Measurements from ENCODE around the gene ZNF548. TPM values are rescaled to one million over a fixed set of nuclear protein-coding genes. Genes with fewer than 3 reads are reported as not detected.

The ZNF548 gene
- total RNA-seq, 2 experiments from 2014 or later: 18.9 to 42.4 TPM

DNA sequence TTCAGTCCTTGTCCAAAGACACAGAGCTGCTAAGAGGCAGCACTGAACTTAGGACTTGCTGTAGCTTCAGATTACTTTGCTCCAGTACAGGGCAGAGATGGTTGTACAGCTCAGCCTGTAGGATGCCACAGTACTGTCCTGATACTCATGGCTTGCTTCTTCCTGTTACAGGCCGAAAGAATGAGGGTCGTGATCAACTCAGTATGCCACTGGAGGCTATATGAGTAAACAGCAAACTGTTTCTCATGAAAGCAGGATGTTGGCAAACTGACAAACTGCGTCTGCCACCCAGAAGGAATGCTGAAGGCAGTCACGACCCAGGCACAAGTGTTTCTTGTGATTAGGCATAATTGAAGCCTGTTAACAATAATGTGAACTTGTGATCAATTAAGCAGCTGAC is 48.3 kb downstream of the ZNF548 start:
- no peak overlapping the region for H3K4me2 ChIP-seq (ENCODE audit: low read length)
- intact Hi-C loops (cut with micrococcal nuclease; ENCODE audit: unreplicated experiment): no loop called here
- H3K79me2 ChIP-seq (ENCODE audit: insufficient read depth, low read depth, low read length): peaks cover 31% of the 10 kb centered on the region
- no peak for TF ChIP-seq CTCF (conservative IDR thresholded peaks at IDR 0.05; ENCODE audit: low read length)
- no peak for TF ChIP-seq EZH2phosphoT487 (IDR thresholded peaks at IDR 0.05; ENCODE audit: borderline replicate concordance, low read depth, low read length)
- BruUV-seq (replicated peaks): no TSS peak
- H3K9me3 ChIP-seq (ENCODE audit: low read length): no peaks in the 10 kb centered on the region
- CTCF ChIA-PET (ENCODE audit: unreplicated experiment): no interaction called here
- no peak overlapping the region for H3K4me3 ChIP-seq (ENCODE audit: low read depth, low read length, poor library complexity, severe bottlenecking)
- DNase-seq (ENCODE audit: low spot score): no peak
- no peaks in the 10 kb centered on the region for H3K9me2 ChIP-seq (ENCODE audit: insufficient read depth, low read length)
- H3K36me3 ChIP-seq (ENCODE audit: insufficient read depth, low read length): peaks cover 36% of the 10 kb centered on the region
- no peak overlapping the region for H3K27ac ChIP-seq (ENCODE audit: low read depth, low read length, poor library complexity, severe bottlenecking)
- no peak overlapping the region for H2AFZ ChIP-seq (ENCODE audit: low read length)
- peaks cover 17% of the 10 kb centered on the region for H3K4me1 ChIP-seq (ENCODE audit: insufficient read depth, low read length, poor library complexity, severe bottlenecking)
- POLR2A ChIA-PET: no interaction called here
- H4K20me1 ChIP-seq (ENCODE audit: insufficient read depth, low read length): 0 out of 2 replicates have a peak, but pooled peaks cover 6% of the 10 kb centered on the region

GRCh38 chr19:57438925-57439324 is 49.3 kb downstream of the ZNF548 start:
- H3K4me2 ChIP-seq (ENCODE audit: low read length): no peak overlapping the region
- no peak overlapping the region for H3K27ac ChIP-seq (ENCODE audit: low read depth, low read length, poor library complexity, severe bottlenecking)
- peaks cover 22% of the 10 kb centered on the region for H3K4me1 ChIP-seq (ENCODE audit: insufficient read depth, low read length, poor library complexity, severe bottlenecking)
- H3K36me3 ChIP-seq (ENCODE audit: insufficient read depth, low read length): peaks cover 46% of the 10 kb centered on the region
- CTCF ChIA-PET (ENCODE audit: unreplicated experiment): no interaction called here
- TF ChIP-seq EZH2phosphoT487 (IDR thresholded peaks at IDR 0.05; ENCODE audit: borderline replicate concordance, low read depth, low read length) (no peak), CTCF (conservative IDR thresholded peaks at IDR 0.05; ENCODE audit: low read length) (no peak)
- H3K9me2 ChIP-seq (ENCODE audit: insufficient read depth, low read length): no peaks in the 10 kb centered on the region
- POLR2A ChIA-PET: no interaction called here
- peaks cover 31% of the 10 kb centered on the region for H3K79me2 ChIP-seq (ENCODE audit: insufficient read depth, low read depth, low read length)
- BruUV-seq (replicated peaks): no TSS peak
- intact Hi-C loops (cut with micrococcal nuclease; ENCODE audit: unreplicated experiment): no loop called here
- DNase-seq (ENCODE audit: low spot score): no peak
- H3K9me3 ChIP-seq (ENCODE audit: low read length): no peaks in the 10 kb centered on the region
- no peak overlapping the region for H2AFZ ChIP-seq (ENCODE audit: low read length)
- H3K4me3 ChIP-seq (ENCODE audit: low read depth, low read length, poor library complexity, severe bottlenecking): no peak overlapping the region
- H4K20me1 ChIP-seq (ENCODE audit: insufficient read depth, low read length): 0 out of 2 replicates have a peak, but pooled peaks cover 6% of the 10 kb centered on the region

DNA sequence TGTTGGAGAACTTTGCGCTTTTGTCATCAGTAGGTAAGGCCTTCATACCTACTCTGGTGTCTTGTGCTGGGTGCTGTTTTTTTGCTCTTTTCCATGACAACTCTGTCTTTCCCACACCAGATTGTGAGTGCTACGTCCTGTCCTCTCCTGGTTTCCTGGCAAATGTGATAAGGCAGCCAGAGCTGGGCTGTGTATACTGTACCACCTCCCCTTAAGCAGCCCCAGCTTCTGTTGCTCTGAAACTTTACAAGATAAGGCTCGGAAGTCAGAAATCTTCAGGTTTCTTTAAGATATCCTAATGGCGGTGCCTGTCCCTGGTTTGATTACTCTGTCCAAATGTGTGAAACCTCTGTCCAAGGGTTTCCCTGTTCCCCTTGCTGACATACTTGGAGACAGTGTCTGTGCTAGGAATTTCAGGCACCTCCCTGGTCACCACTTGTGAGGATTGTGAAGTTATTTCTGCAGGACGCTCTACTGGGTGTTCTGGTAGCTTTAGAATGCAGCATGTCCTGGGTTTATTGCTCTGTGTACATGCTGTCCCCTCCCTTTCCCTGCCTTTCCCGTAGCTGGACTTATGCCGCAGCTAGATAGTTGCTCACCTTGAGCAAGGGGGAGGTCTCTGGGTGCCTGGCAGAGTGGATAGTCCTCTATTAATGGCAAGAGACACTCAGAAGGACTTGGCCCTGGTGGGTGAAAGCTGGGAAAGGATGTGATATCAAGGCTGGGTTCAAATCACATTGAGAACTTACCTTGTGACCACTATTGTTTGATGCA is 52.5 kb downstream of the ZNF548 start:
- Histone ChIP-seq H3K36me3 (ENCODE audit: insufficient read depth, low read length) (peaks cover 69% of the 10 kb centered on the region), H3K27ac (ENCODE audit: low read depth, low read length, poor library complexity, severe bottlenecking) (no peak overlapping the region), H4K20me1 (ENCODE audit: insufficient read depth, low read length) (no peaks in the 10 kb centered on the region), H2AFZ (ENCODE audit: low read length) (no peak overlapping the region), H3K4me3 (ENCODE audit: low read depth, low read length, poor library complexity, severe bottlenecking) (no peak overlapping the region), H3K9me3 (ENCODE audit: low read length) (no peaks in the 10 kb centered on the region; the same call in 1 of the 2 replicates), H3K4me2 (ENCODE audit: low read length) (no peak overlapping the region), H3K79me2 (ENCODE audit: insufficient read depth, low read depth, low read length) (peaks cover 14% of the 10 kb centered on the region; the same call in 1 of the 2 replicates), H3K9me2 (ENCODE audit: insufficient read depth, low read length) (no peaks in the 10 kb centered on the region), H3K4me1 (ENCODE audit: insufficient read depth, low read length, poor library complexity, severe bottlenecking) (peaks cover 7% of the 10 kb centered on the region)
- intact Hi-C loops (cut with micrococcal nuclease; ENCODE audit: unreplicated experiment): no loop called here
- BruUV-seq (replicated peaks): no TSS peak
- no peak for TF ChIP-seq CTCF (conservative IDR thresholded peaks at IDR 0.05; ENCODE audit: low read length)
- no peak for TF ChIP-seq EZH2phosphoT487 (IDR thresholded peaks at IDR 0.05; ENCODE audit: borderline replicate concordance, low read depth, low read length)
- no peak for DNase-seq (ENCODE audit: low spot score)
- CTCF ChIA-PET (ENCODE audit: unreplicated experiment): no interaction called here
- POLR2A ChIA-PET: no interaction called here

All from OCI-LY7 (cell line).